Measurements from ENCODE around the gene UNK.

The UNK gene

GRCh38 chr17:75814900-75815373 lies 30.3 kb downstream of the UNK start:
- H3K9ac ChIP-seq (ENCODE audit: low read length), result no peak overlapping the region
- H3K79me2 ChIP-seq (ENCODE audit: insufficient read depth, low read length), result no peaks in the 10 kb centered on the region
- no peak overlapping the region for H3K27ac ChIP-seq (ENCODE audit: low read depth, low read length, poor library complexity, severe bottlenecking)
- H3K36me3 ChIP-seq (ENCODE audit: insufficient read depth, low read length), result peaks cover 90% of the 10 kb centered on the region
- no peak overlapping the region for H3K4me3 ChIP-seq (ENCODE audit: low read depth, low read length, poor library complexity, severe bottlenecking)
- no peaks in the 10 kb centered on the region for H4K20me1 ChIP-seq (ENCODE audit: insufficient read depth, low read length)
- H2AFZ ChIP-seq (ENCODE audit: low read length), result no peak overlapping the region
- TF ChIP-seq EZH2 (IDR thresholded peaks at IDR 0.05; ENCODE audit: borderline replicate concordance, low read length) (no peak), CTCF (IDR thresholded peaks at IDR 0.05; ENCODE audit: low read length) (no peak)
- H3K9me2 ChIP-seq (ENCODE audit: low read depth, low read length), result no peaks in the 10 kb centered on the region
- no peak overlapping the region for H3K4me2 ChIP-seq (ENCODE audit: low read length)
- H3F3A ChIP-seq (ENCODE audit: insufficient read depth, low read length), result no peaks in the 10 kb centered on the region
- H3K4me1 ChIP-seq (ENCODE audit: insufficient read depth, low read length, severe bottlenecking), result no peaks in the 10 kb centered on the region
- no peaks in the 10 kb centered on the region for H3K27me3 ChIP-seq (ENCODE audit: insufficient read depth, low read length)
- H3K9me3 ChIP-seq (ENCODE audit: low read length), result no peaks in the 10 kb centered on the region

- H3K4me2 ChIP-seq (ENCODE audit: low read length), result no peak overlapping the region
- no peaks in the 10 kb centered on the region for H3K9me3 ChIP-seq (ENCODE audit: low read length)
- no peak overlapping the region for H3K27ac ChIP-seq (ENCODE audit: low read depth, low read length, poor library complexity, severe bottlenecking)
- H3K4me3 ChIP-seq (ENCODE audit: low read depth, low read length, poor library complexity, severe bottlenecking), result no peak overlapping the region
- H3K4me1 ChIP-seq (ENCODE audit: insufficient read depth, low read length, severe bottlenecking), result no peaks in the 10 kb centered on the region
- H3K9ac ChIP-seq (ENCODE audit: low read length), result no peak overlapping the region
- no peaks in the 10 kb centered on the region for H3K9me2 ChIP-seq (ENCODE audit: low read depth, low read length)
- H3F3A ChIP-seq (ENCODE audit: insufficient read depth, low read length), result no peaks in the 10 kb centered on the region
- no peaks in the 10 kb centered on the region for H3K27me3 ChIP-seq (ENCODE audit: insufficient read depth, low read length)
- no peak overlapping the region for H2AFZ ChIP-seq (ENCODE audit: low read length)
- H3K36me3 ChIP-seq (ENCODE audit: insufficient read depth, low read length), result peaks cover 92% of the 10 kb centered on the region
- H4K20me1 ChIP-seq (ENCODE audit: insufficient read depth, low read length), result no peaks in the 10 kb centered on the region
- TF ChIP-seq EZH2 (IDR thresholded peaks at IDR 0.05; ENCODE audit: borderline replicate concordance, low read length), result no peak
- no peak for TF ChIP-seq CTCF (IDR thresholded peaks at IDR 0.05; ENCODE audit: low read length)
- no peaks in the 10 kb centered on the region for H3K79me2 ChIP-seq (ENCODE audit: insufficient read depth, low read length)
Observed at GRCh38 chr17:75815399-75815798, 30.8 kb downstream of the UNK start.

GRCh38 chr17:75816693-75817092 lies 32.1 kb downstream of the UNK start:
- Histone ChIP-seq H3K9ac (ENCODE audit: low read length) (no peak overlapping the region), H3F3A (ENCODE audit: insufficient read depth, low read length) (no peaks in the 10 kb centered on the region), H3K27me3 (ENCODE audit: insufficient read depth, low read length) (no peaks in the 10 kb centered on the region), H4K20me1 (ENCODE audit: insufficient read depth, low read length) (no peaks in the 10 kb centered on the region), H3K27ac (ENCODE audit: low read depth, low read length, poor library complexity, severe bottlenecking) (no peak overlapping the region), H2AFZ (ENCODE audit: low read length) (no peak overlapping the region), H3K79me2 (ENCODE audit: insufficient read depth, low read length) (no peaks in the 10 kb centered on the region), H3K9me3 (ENCODE audit: low read length) (no peaks in the 10 kb centered on the region), H3K9me2 (ENCODE audit: low read depth, low read length) (no peaks in the 10 kb centered on the region), H3K4me1 (ENCODE audit: insufficient read depth, low read length, severe bottlenecking) (peaks cover 4% of the 10 kb centered on the region), H3K4me2 (ENCODE audit: low read length) (no peak overlapping the region), H3K36me3 (ENCODE audit: insufficient read depth, low read length) (peaks cover 93% of the 10 kb centered on the region), H3K4me3 (ENCODE audit: low read depth, low read length, poor library complexity, severe bottlenecking) (no peak overlapping the region)
- TF ChIP-seq CTCF (IDR thresholded peaks at IDR 0.05; ENCODE audit: low read length), result no peak
- TF ChIP-seq EZH2 (IDR thresholded peaks at IDR 0.05; ENCODE audit: borderline replicate concordance, low read length), result no peak

Data from OCI-LY1 (cell line).